Right lobe of liver (tissue), 4 donors: ENCODE data around the gene REPS1.

Experiments used
- CTCF ChIP-seq, 4 donors: fragments of 200-600 bp in 3 of 4; fragments of 450-650 bp in 1 of 4; IDR thresholded peaks; one replicate each; pipeline versions ENCODE4 v1.5.1 to v1.8.0; 2016 to 2022; ENCODE audit warnings: antibody characterized with exemption in 4 of 4, mild to moderate bottlenecking in 2 of 4
- POLR2A ChIP-seq: fragments of 450-650 bp; IDR thresholded peaks from one replicate; pipeline ENCODE4 v1.6.1; 2017; ENCODE audit warnings: antibody characterized with exemption, mild to moderate bottlenecking
- donor health status: DM: no; HTN: no; CAD: no.
- donor health status: DM: no; HTN: no; CAD: no.
- donor health status: DM: no; HTN: yes; CAD: no.

- TF ChIP-seq CTCF (IDR thresholded peaks at IDR 0.05) = no peak
- TF ChIP-seq POLR2A = no peak
These were observed 21.2 kb downstream of the REPS1 start for GRCh38 chr6:138966870-138967269.
